ENCODE results near the gene SLC4A5.

The SLC4A5 gene

GRCh38 chr2:74321737-74322136 lies 21.5 kb downstream of the SLC4A5 start:
- TF ChIP-seq, protein P1, sequence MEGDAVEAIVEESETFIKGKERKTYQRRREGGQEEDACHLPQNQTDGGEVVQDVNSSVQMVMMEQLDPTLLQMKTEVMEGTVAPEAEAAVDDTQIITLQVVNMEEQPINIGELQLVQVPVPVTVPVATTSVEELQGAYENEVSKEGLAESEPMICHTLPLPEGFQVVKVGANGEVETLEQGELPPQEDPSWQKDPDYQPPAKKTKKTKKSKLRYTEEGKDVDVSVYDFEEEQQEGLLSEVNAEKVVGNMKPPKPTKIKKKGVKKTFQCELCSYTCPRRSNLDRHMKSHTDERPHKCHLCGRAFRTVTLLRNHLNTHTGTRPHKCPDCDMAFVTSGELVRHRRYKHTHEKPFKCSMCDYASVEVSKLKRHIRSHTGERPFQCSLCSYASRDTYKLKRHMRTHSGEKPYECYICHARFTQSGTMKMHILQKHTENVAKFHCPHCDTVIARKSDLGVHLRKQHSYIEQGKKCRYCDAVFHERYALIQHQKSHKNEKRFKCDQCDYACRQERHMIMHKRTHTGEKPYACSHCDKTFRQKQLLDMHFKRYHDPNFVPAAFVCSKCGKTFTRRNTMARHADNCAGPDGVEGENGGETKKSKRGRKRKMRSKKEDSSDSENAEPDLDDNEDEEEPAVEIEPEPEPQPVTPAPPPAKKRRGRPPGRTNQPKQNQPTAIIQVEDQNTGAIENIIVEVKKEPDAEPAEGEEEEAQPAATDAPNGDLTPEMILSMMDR (IDR thresholded peaks at IDR 0.05; ENCODE audit: low read depth, low read length, missing control alignments), result no peak
- no peak overlapping the region for H3K4me3 ChIP-seq (replicated peaks; ENCODE audit: low read depth, low read length)
- no peak for DNase-seq (ENCODE audit: extremely low read depth, low read depth)

- no peak for DNase-seq (ENCODE audit: extremely low read depth, low read depth)
- no peak overlapping the region for H3K4me3 ChIP-seq (replicated peaks; ENCODE audit: low read depth, low read length)
- TF ChIP-seq, protein P1 (IDR thresholded peaks at IDR 0.05; ENCODE audit: low read depth, low read length, missing control alignments), result no peak
Measured at GRCh38 chr2:74317701-74318100, 25.5 kb downstream of the SLC4A5 start.

DNA sequence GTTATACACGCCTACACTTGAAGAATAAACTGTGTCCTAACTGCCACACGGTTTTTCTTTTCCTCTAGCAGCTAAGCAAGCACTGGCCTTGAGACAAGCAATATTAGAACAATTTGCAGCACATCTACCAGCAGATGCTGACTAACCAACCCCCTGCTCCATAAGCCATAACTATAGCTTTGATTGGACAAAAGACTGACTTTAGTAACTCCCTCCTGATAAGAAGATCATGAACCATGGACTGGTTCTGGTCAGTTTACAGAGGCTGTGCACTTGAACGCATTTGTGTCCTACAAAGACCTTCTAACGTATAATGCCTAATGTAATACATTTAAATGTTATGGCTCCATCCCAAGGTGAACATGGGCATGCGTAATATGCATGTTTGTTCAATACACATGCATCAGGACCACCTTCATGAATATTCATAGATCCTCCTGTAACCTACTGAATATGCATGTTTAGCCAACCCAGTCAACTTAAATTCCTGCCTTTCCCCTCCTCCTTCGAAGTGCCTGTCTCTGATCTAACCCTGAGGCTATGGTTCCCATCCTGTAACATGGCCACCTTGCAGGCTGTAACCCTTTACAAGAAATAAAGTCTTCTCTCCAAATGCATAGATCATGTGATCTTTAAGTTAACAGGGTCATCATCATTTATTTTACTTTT lies 26.5 kb downstream of the SLC4A5 start:
- no peak for DNase-seq (ENCODE audit: extremely low read depth, low read depth)
- H3K4me3 ChIP-seq (replicated peaks; ENCODE audit: low read depth, low read length), result no peak overlapping the region
- TF ChIP-seq, protein P1 (IDR thresholded peaks at IDR 0.05; ENCODE audit: low read depth, low read length, missing control alignments), result no peak

- TF ChIP-seq, protein P1 (IDR thresholded peaks at IDR 0.05; ENCODE audit: low read depth, low read length, missing control alignments), result no peak
- no peak for DNase-seq (ENCODE audit: extremely low read depth, low read depth)
Measured at GRCh38 chr2:74314107-74314506, 29.1 kb downstream of the SLC4A5 start.

DNA sequence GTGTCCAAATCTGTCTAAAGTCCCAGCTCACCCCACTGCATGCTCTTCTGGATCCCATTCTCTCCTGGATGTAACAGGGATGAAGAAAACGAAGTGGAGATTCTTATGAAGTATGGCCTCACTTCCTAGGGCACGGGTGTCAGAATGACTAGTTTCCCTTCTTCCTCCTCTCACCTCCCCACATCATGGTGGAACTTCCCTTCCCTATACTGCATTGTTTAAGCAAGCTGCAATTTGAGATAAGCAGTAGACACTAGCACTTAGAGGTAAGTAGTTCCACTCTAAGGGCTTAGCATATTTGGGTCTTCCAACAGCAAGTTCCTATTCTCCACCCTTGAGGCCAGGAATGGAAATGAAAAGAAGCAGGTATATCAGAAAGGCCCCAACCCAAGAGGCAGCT lies 29.7 kb downstream of the SLC4A5 start:
- no peak overlapping the region for H3K4me3 ChIP-seq (replicated peaks; ENCODE audit: low read depth, low read length)
- no peak for DNase-seq (ENCODE audit: extremely low read depth, low read depth)
- TF ChIP-seq, protein P1 (IDR thresholded peaks at IDR 0.05; ENCODE audit: low read depth, low read length, missing control alignments), result no peak

More at GRCh38 chr2:74314107-74314506, 29.1 kb downstream of the SLC4A5 start:
- H3K4me3 ChIP-seq (replicated peaks; ENCODE audit: low read depth, low read length), result no peak overlapping the region

DNA sequence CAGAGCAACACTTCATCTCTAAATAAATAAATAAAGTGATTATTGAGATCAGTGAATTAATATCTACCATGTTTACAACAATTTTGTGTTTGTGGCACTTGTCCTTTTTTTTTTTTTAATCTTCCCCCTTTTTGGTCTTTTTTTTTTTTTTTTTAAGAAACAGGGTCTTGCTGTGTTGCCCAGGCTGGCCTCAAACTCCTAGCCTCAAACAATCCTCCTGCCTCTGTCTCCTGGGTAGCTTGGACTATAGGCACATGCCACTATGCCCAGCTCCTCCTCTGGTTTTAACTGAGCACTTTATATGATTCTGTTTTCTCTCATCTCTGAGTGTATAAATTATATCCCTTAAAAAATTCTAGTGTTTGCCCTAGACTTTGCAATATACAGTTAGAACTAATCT lies 30.3 kb downstream of the SLC4A5 start:
- DNase-seq (ENCODE audit: extremely low read depth, low read depth), result no peak
- H3K4me3 ChIP-seq (replicated peaks; ENCODE audit: low read depth, low read length), result no peak overlapping the region
- TF ChIP-seq, protein P1 (IDR thresholded peaks at IDR 0.05; ENCODE audit: low read depth, low read length, missing control alignments), result no peak

GRCh38 chr2:74307720-74308119 lies 35.5 kb downstream of the SLC4A5 start:
- no peak for DNase-seq (ENCODE audit: extremely low read depth, low read depth)
- TF ChIP-seq, protein P1 (IDR thresholded peaks at IDR 0.05; ENCODE audit: low read depth, low read length, missing control alignments), result no peak
- no peak overlapping the region for H3K4me3 ChIP-seq (replicated peaks; ENCODE audit: low read depth, low read length)
